ENCODE measurements around the gene RFX1. TPM values are rescaled to one million over a fixed set of nuclear protein-coding genes. Genes with fewer than 3 reads are reported as not detected.
"Not testable (repeated sequence)": the region's sequence is repeated elsewhere in the genome, so short reads cannot be mapped to it uniquely, and the experiment has no call there.

The RFX1 gene
- total RNA-seq, 1 donor from 2014 or later, result 15.2 TPM

DNA sequence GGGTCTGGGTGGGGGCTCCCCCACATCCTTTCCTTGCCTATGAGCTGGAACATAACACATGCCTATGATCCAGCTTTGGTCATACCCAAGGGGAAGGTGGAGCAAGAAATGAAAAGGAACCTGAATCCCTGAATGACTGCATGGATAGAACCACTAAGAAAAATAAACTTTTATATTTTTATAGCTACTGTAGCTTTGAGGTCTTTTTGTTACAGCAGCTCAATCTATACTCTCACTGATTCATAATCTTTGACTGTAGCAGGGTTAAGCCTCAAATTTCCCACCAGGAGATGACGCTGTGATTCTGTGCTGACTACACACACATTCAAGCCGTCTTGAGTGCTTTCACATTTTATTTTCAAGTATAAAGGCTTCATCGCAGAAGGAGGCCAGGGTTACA lies 46.9 kb upstream of the RFX1 start:
- Histone ChIP-seq H3K4me3 (no peak overlapping the region), H3K4me1 (peaks cover 9% of the 10 kb centered on the region), H3K36me3 (peaks cover 10% of the 10 kb centered on the region), H3K27me3 (ENCODE audit: low read depth) (peaks cover 16% of the 10 kb centered on the region), H3K9me3 (replicated peaks) (peaks cover 10% of the 10 kb centered on the region), H3K27ac (replicated peaks) (no peak overlapping the region)
- TF ChIP-seq, protein P1, sequence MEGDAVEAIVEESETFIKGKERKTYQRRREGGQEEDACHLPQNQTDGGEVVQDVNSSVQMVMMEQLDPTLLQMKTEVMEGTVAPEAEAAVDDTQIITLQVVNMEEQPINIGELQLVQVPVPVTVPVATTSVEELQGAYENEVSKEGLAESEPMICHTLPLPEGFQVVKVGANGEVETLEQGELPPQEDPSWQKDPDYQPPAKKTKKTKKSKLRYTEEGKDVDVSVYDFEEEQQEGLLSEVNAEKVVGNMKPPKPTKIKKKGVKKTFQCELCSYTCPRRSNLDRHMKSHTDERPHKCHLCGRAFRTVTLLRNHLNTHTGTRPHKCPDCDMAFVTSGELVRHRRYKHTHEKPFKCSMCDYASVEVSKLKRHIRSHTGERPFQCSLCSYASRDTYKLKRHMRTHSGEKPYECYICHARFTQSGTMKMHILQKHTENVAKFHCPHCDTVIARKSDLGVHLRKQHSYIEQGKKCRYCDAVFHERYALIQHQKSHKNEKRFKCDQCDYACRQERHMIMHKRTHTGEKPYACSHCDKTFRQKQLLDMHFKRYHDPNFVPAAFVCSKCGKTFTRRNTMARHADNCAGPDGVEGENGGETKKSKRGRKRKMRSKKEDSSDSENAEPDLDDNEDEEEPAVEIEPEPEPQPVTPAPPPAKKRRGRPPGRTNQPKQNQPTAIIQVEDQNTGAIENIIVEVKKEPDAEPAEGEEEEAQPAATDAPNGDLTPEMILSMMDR (IDR thresholded peaks at IDR 0.05; ENCODE audit: borderline replicate concordance), result no peak
- intact Hi-C loops (cut with micrococcal nuclease), result no loop called here
- DNase-seq, result no peak

DNA sequence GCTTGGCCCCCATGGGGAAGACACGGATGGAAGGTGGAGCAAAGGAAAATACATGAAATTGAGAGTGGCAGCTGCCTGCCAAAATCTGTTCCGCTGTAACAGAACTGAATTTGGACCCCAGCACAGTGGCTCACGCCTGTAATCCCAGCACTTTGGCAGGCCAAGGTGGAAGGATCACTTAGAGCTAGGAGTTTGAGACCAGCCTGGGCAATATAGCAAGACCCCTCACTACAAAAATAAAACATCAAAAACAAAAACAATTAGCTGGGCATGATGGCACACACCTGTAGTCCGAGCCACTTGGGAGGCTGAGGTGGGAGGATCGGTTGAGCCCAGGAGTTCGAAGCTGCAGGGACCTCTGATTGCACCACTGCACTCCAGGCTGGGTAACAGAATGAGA lies 46.4 kb upstream of the RFX1 start:
- Histone ChIP-seq H3K4me1 (peaks cover 4% of the 10 kb centered on the region), H3K4me3 (no peak overlapping the region), H3K9me3 (replicated peaks) (peaks cover 10% of the 10 kb centered on the region), H3K27ac (replicated peaks) (no peak overlapping the region), H3K36me3 (peaks cover 10% of the 10 kb centered on the region), H3K27me3 (ENCODE audit: low read depth) (peaks cover 10% of the 10 kb centered on the region)
- TF ChIP-seq, protein P1 (IDR thresholded peaks at IDR 0.05; ENCODE audit: borderline replicate concordance), result no peak
- intact Hi-C loops (cut with micrococcal nuclease), result no loop called here
- no peak for DNase-seq

DNA sequence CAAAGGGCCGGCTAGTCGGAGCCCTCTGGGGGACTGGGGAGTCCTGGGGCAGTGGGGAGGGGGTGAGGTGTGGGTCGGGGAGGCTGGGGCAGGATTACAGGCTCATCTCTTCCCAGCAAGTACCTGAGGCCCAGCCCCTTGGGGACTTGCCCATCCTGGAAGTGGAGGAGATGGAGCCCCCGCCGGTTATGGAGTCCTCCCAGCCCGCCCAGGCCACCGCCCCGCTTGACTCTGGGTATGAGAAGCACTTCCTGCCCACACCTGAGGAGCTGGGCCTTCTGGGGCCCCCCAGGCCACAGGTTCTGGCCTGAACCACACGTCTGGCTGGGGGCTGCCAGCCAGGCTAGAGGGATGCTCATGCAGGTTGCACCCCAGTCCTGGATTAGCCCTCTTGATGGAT lies 45.9 kb upstream of the RFX1 start:
- Histone ChIP-seq H3K9me3 (replicated peaks) (peaks cover 10% of the 10 kb centered on the region), H3K4me3 (no peak overlapping the region), H3K4me1 (no peaks in the 10 kb centered on the region), H3K27ac (replicated peaks) (no peak overlapping the region), H3K27me3 (ENCODE audit: low read depth) (peaks cover 6% of the 10 kb centered on the region), H3K36me3 (peaks cover 10% of the 10 kb centered on the region)
- no peak for DNase-seq
- intact Hi-C loops (cut with micrococcal nuclease), result no loop called here
- TF ChIP-seq, protein P1 (IDR thresholded peaks at IDR 0.05; ENCODE audit: borderline replicate concordance), result no peak

DNA sequence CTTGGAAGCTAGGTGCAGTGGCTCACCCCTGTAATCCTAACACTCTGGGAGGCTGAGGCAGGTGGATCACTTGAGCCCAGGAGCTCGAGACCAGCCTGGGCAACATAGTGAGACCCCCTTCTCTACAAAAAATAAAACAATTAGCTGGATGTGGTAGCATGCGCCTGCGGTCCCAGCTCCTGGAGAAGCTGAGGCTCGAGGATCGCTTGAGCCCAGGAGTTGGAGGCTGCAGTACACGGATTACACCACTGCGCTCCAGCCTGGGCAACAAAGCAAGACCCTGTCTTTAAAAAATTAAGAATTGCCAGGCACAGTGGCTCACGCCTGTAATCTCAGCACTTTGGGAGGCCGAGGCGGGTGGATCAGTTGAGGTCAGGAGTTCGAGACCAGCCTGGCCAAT lies 44.8 kb upstream of the RFX1 start:
- intact Hi-C loops (cut with micrococcal nuclease); H3K9me3 ChIP-seq (replicated peaks); H3K36me3 ChIP-seq; H3K4me1 ChIP-seq; H3K4me3 ChIP-seq; H3K27ac ChIP-seq (replicated peaks); H3K27me3 ChIP-seq (ENCODE audit: low read depth); DNase-seq: not testable (repeated sequence)

DNA sequence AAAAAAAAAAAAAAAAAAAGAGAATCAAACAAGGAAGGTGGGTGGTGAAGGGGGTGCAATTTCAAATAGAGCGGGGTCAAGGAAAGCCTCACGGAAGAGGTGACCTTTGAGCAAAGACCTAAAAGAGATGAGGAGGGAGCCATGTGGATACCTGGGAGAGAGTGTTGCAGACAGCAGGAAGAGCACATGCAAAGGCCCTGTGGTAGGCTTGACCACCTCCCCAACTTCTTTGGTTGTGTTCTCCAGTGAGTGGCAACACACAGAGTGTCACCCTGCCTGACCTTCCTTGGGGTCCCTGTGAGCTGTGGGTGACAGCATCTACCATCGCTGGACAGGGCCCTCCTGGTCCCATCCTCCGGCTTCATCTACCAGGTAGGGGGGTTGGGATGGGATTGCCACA lies 44.4 kb upstream of the RFX1 start:
- Histone ChIP-seq H3K27ac (replicated peaks) (no peak overlapping the region), H3K36me3 (peaks cover 10% of the 10 kb centered on the region), H3K4me1 (no peaks in the 10 kb centered on the region), H3K4me3 (no peak overlapping the region), H3K27me3 (ENCODE audit: low read depth) (no peaks in the 10 kb centered on the region), H3K9me3 (replicated peaks) (peaks cover 10% of the 10 kb centered on the region)
- no peak for DNase-seq
- TF ChIP-seq, protein P1 (IDR thresholded peaks at IDR 0.05; ENCODE audit: borderline replicate concordance), result no peak
- intact Hi-C loops (cut with micrococcal nuclease), result no loop called here

DNA sequence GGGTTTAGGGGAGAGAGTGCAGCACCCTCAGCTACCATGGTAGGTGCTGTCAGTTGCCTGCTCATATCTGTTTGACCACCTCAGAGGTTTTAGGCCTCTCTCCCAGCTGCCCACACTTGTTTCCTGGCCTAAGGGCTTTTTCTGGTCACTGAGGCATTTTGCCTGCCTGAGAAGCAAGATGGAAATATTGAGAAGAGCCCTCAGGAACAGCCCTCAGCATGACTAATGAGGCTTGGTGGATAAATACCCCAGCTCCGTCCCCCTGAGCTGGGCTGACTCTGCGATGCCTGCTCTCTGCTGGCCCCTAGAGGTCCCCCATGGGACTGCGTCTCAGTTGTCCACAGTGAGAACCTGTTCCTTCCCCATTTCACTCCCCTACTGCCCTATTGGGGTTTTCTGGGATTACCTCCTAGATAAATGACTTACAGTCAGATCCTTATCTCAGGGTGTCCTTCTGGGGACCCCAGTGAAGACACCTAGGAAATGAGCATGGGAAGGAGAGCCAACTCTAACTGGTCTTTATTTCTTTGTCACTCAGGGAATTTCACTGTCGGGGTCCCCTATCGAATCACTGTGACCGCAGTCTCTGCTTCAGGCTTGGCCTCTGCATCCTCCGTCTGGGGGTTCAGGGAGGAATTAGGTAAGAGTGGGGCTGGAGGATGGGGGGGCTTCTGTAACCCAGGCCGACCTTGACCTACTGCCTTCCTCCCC lies 42.5 kb upstream of the RFX1 start:
- Histone ChIP-seq H3K4me3 (no peak overlapping the region), H3K36me3 (peaks cover 10% of the 10 kb centered on the region)
- intact Hi-C loops (cut with micrococcal nuclease), result no loop called here

DNA sequence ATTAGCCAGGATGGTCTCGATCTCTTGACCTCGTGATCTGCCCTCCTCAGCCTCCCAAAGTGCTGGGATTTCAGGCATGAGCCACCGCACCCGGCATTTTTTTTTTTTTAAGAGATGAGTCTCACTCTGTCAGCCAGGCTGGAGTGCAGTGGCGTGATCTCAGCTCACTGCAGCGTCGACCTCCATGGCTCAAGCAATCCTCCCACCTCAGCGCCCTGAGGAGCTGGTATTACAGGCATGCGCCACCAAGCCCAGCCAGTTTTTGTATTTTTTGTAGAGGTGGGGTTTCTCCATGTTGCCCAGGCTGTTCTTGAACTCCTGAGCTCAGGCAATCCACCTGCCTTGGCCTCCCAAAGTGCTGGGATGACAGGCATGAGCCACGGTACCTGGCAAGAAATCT lies 41.7 kb upstream of the RFX1 start:
- H3K27ac ChIP-seq (replicated peaks); intact Hi-C loops (cut with micrococcal nuclease); H3K36me3 ChIP-seq; H3K27me3 ChIP-seq (ENCODE audit: low read depth); DNase-seq; H3K4me1 ChIP-seq; H3K9me3 ChIP-seq (replicated peaks); H3K4me3 ChIP-seq: not testable (repeated sequence)

More for the DNA sequence above, 42.5 kb upstream of the RFX1 start:
- Histone ChIP-seq H3K27ac (replicated peaks) (no peak overlapping the region), H3K9me3 (replicated peaks) (peaks cover 10% of the 10 kb centered on the region), H3K4me1 (no peaks in the 10 kb centered on the region), H3K27me3 (ENCODE audit: low read depth) (no peaks in the 10 kb centered on the region)
- peak; percentile 44 for DNase-seq
- TF ChIP-seq, protein P1 (IDR thresholded peaks at IDR 0.05; ENCODE audit: borderline replicate concordance), result peak; percentile 85
